Measurements from ENCODE around the gene C16orf74. TPM values are rescaled to one million over a fixed set of nuclear protein-coding genes. Genes with fewer than 3 reads are reported as not detected.

The C16orf74 gene
- total RNA-seq, 1 donor from 2014 or later: 0.30 TPM

GRCh38 chr16:85720302-85720637 is 30.6 kb downstream of the C16orf74 start:
- ATAC-seq: peak; percentile 88
- DNase-seq (ENCODE audit: low spot score): peak; percentile 93

- ATAC-seq (no peak), DNase-seq (ENCODE audit: low spot score) (no peak)
These were observed 31.1 kb downstream of the C16orf74 start for GRCh38 chr16:85719605-85720301.

GRCh38 chr16:85718682-85719081 is 32.2 kb downstream of the C16orf74 start:
- ATAC-seq: no peak
- DNase-seq (ENCODE audit: low spot score): no peak

- DNase-seq (ENCODE audit: low spot score) (no peak), ATAC-seq (no peak)
These were observed 32.8 kb downstream of the C16orf74 start for GRCh38 chr16:85718153-85718477.

GRCh38 chr16:85717393-85718152 is 33.3 kb downstream of the C16orf74 start:
- DNase-seq (ENCODE audit: low spot score): peak; percentile 86
- ATAC-seq: peak; percentile 91

DNA sequence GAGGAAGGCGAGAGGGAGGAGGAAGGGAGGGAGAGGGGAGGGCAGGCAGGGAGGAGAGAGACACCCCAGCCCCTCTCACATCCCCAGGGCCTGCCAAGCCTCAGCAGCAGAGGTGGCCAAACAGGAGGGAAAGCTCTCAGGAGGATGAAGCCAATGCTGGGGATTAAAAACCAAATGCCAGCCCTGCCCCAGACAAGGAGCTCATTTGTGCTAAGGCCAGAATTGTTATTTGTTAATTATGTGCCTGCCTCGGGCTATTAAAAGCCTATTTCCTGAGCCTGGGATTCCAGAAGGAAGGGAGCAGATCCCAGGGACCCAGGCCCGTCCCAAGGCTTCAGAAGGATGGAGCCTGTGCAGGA is 34.2 kb downstream of the C16orf74 start:
- DNase-seq (ENCODE audit: low spot score): no peak
- no peak for ATAC-seq

- DNase-seq (ENCODE audit: low spot score) (no peak), ATAC-seq (no peak)
These were observed 34.7 kb downstream of the C16orf74 start for GRCh38 chr16:85716022-85716679.

DNA sequence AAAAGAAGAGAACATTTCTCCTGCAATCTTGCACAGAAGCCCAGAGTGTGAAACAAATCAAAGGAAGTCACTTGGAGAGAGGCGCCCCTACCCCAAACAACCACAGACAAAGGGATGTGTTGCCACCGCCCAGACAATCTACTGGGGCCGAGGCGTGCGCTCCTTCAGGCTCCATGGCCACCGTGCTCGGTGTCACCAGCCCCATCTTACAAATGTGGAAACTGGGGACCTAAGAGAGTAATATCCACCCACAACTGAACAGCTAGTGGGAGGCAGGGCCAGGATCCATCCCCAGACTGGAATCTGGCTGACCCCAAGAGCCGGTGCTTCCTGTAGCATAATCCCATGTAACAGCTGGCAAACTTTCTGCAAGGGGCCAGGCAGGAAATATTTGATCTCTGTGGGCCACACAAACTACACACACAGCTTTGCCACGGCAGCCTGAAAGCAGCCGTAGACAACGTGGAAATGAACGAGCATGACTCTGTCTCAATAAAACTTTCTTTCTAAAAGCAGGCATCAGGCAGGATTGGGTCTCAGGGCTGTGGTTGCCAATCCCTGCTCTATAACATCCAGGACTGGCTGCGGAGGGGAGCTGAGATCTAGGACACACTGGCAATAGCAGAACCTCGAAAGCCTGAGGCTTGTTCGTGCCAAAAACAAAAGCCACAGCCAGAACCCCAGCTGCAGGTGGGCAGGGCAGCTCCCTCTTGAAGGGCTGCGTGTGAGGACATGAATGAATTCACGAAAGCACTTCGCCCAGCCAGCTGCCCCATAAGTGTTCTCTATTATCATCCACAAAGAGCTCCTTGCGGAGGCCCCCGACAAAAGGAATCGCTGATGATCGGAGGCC is 35.5 kb downstream of the C16orf74 start:
- ATAC-seq: no peak
- DNase-seq (ENCODE audit: low spot score): no peak

GRCh38 chr16:85712801-85713200 is 38.1 kb downstream of the C16orf74 start:
- ATAC-seq (no peak), DNase-seq (ENCODE audit: low spot score) (no peak)

- DNase-seq (ENCODE audit: low spot score) (no peak), ATAC-seq (no peak)
These were observed 38.8 kb downstream of the C16orf74 start for GRCh38 chr16:85711982-85712587.

DNA sequence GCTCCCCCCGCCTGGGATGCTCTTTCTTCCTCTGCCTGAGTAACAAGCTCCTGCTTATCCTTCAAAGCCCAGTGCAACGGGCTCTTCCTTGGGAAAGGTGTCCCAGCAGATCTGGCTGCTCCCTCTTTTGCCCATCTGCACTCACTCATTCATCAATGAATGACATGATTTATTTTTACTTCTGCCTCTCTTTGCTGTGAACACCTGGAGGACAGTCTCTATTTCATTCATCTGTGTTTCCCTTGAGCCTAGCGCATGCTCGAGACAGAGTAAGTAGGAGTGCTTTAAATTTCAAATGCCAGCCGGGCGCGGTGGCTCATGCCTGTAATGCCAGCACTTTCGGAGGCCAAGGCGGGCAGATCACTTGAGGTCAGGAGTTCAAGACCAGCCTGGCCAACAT is 40.2 kb downstream of the C16orf74 start:
- ATAC-seq (no peak), DNase-seq (ENCODE audit: low spot score) (no peak)

- no peak for ATAC-seq
- no peak for DNase-seq (ENCODE audit: low spot score)
These were observed 40.9 kb downstream of the C16orf74 start for GRCh38 chr16:85709766-85710585.

- ATAC-seq: no peak
- no peak for DNase-seq (ENCODE audit: low spot score)
These were observed 42.6 kb downstream of the C16orf74 start for GRCh38 chr16:85708338-85708737.

DNA sequence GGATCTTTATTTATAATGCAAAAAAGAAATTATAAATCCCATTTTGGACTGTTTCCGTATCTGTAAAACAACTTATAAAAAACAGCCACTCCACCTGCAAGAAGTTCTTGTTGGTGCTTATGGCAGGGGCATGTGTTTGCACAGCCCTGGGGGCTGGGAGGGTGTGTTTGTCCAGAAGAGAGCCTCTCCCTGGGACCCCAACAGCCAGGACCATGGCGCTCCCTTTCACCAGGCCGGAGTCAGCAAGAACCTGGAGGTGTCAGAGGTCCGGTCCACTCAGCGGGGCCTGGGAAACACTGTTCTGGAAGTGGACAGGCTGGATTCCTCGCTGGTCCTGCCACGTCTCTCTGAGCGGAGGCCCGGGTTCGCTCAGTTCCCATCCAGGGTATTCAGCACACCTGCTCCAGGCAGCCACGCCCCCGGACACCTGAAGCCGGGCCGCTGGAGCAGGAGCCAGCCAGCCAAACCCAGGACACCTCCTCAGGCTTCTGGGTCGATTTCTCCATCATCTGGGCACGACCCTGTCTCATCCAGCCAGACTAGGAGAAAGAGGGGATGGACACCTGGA is 43.3 kb downstream of the C16orf74 start:
- no peak for ATAC-seq
- DNase-seq (ENCODE audit: low spot score): no peak

DNA sequence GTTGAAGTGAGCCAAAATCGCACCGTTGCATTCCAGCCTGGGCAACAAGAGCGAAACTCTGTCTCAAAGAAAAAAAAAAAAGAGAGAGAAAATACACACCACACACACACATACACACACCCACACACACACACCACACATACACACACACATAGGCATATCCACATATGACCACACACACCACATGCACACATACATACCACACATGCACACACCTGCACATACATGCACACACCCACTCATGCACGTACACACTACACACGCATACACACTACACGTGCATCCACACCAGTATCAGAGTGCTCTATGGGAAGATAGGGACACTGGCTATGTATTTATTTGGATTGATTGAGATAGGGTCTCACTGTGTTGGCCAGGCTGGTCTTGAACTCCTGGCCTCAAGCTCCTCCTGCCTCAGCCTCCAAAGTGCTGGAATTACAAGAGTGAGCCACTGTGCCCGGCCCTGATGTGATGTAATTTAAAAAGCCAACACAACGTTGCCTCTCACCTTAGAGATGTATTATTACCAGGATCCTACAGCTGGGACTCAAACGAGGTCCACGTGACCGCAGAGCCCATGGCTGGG is 44.4 kb downstream of the C16orf74 start:
- ATAC-seq (no peak), DNase-seq (ENCODE audit: low spot score) (no peak)

DNA sequence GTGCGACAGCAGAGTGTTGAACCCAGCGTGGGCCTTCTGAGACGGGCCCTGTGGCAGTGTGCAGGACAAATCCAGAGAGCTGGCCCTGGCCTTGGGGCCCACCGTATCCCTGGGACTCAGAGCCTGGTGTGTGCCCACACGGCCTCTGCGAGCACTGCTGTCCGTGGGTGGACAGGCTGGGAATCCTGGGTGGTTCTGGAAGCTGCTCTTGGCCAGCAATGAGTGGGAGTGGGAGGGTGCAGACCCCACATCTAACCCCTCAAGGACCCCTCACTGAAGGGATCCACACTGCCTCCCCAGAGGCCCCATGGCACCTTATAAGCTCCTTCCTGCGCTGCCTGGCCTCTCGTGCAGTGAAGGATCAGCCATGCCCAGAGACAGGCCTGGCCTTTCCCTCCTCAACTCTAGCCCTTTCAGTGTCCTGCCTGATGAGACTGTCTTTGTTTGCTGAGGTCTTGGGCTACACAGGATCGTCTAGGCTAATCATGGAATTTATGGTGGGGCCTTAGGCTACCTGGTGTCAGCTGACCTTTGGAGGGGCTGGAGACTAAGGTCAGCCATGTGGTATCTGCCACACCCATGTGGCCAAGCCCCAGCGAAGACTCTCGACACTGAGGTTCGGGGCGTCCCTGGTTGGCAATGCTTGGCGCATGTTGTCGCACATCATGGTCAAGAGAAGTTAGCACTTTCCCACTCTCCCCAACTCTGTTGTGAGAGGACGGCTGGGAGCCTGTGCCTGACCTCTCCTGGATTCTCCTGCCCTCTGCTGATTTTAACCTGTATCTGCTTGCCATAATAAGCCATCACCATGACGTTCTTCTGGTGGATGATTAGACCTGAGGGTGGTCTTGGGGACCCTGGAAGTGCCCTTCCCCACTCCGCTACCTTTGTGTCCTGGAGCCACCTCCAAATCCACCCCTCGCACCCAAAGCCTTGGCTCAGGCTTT is 45.7 kb downstream of the C16orf74 start:
- ATAC-seq (peak; percentile 79), DNase-seq (ENCODE audit: low spot score) (no peak)

DNA sequence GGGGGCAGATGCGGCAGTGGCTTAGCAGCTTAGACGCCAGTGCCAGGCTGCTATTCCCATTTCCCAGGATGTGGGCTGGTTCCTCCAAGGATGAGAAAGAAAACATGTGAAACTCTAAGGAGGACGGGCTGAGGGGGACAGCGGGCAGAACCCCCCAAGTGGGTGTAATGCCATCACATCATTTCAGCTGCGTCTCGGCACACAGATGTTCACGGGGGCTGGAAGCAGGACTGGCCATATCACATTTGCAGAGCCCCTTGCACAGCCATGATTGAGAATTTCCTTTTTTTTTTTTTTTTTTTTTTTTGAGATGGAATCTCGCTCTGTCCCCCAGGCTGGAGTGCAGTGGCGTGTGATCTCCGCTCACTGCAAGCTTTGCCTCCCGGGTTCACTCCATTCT is 46.9 kb downstream of the C16orf74 start:
- no peak for ATAC-seq
- DNase-seq (ENCODE audit: low spot score): no peak

DNA sequence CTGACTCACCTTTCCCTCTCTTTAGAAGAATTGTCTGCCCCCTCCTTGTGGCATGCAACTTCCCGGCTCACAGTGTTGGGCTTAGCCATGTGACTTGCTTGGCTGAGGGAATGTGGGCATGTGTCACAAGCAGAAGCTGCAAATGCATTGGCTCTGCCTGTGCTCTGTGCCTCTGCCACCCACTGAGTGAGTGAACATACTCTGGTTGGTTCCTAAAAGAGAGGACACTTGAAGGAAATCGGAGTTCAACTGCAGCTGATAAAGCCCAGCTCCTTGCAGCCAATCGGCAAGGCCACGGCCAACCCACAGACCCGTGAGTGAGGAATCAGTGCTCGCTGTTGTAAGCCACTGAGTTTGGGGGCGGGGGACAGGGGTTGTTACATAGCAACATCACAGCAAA is 51.3 kb downstream of the C16orf74 start:
- ATAC-seq (no peak), DNase-seq (ENCODE audit: low spot score) (no peak)
